Liver (tissue), 9 donors: Measurements from ENCODE around the gene PITPNC1. TPM values are rescaled to one million over a fixed set of nuclear protein-coding genes. Genes with fewer than 3 reads are reported as not detected.

Experiments used
- DNase-seq: peaks from one replicate; pipeline ENCODE4 v3.0.0-alpha.2; 2017; ENCODE audit warnings: low spot score
- H3K27ac ChIP-seq, 2 donors: one replicate each; pipeline ENCODE4 v1.7.0; 2013; ENCODE audit warnings: inconsistent platforms in 2 of 2, low read length in 2 of 2, control low read depth in 1 of 2, low read depth in 1 of 2, mild to moderate bottlenecking in 1 of 2
- H3K27me3 ChIP-seq, 4 donors: one replicate each; pipeline versions ENCODE4 v1.6.1 to v1.7.0; 2013; ENCODE audit warnings: low read length in 3 of 4, inconsistent platforms in 1 of 4, mild to moderate bottlenecking in 1 of 4, moderate library complexity in 1 of 4; ENCODE audit not compliant: control insufficient read depth in 4 of 4, insufficient read depth in 4 of 4
- H3K36me3 ChIP-seq, 4 donors: one replicate each; pipeline versions ENCODE4 v1.6.1 to v1.7.0; 2013; ENCODE audit warnings: low read length in 3 of 4, mild to moderate bottlenecking in 3 of 4, low read depth in 1 of 4, moderate library complexity in 1 of 4; ENCODE audit not compliant: control insufficient read depth in 4 of 4, insufficient read depth in 3 of 4
- H3K4me1 ChIP-seq, 4 donors: one replicate each; pipeline versions ENCODE4 v1.6.1 to v1.7.0; 2013; ENCODE audit warnings: low read length in 3 of 4, mild to moderate bottlenecking in 3 of 4, moderate library complexity in 1 of 4; ENCODE audit not compliant: control insufficient read depth in 4 of 4, insufficient read depth in 4 of 4
- H3K4me3 ChIP-seq, 3 donors: one replicate each; pipeline versions ENCODE4 v1.6.1 to v1.7.0; 2013; ENCODE audit warnings: low read length in 3 of 3, control low read depth in 1 of 3, low read depth in 1 of 3, mild to moderate bottlenecking in 1 of 3
- H3K9ac ChIP-seq, 2 donors: one replicate each; pipeline ENCODE4 v1.7.0; 2013; ENCODE audit warnings: low read length in 2 of 2, mild to moderate bottlenecking in 2 of 2, moderate library complexity in 2 of 2, control low read depth in 1 of 2, low read depth in 1 of 2
- H3K9me3 ChIP-seq, 4 donors: one replicate each; pipeline versions ENCODE4 v1.6.1 to v1.7.0; 2013; ENCODE audit warnings: low read length in 3 of 4; ENCODE audit not compliant: control insufficient read depth in 4 of 4
- EGR1 ChIP-seq, 2 donors: IDR thresholded peaks; 2 replicates each; pipeline ENCODE4 v1.6.1; 2016 to 2018; ENCODE audit warnings: antibody characterized with exemption in 2 of 2, low read depth in 2 of 2
- FOXA1 ChIP-seq: IDR thresholded peaks from 2 replicates; pipeline ENCODE4 v1.6.1; 2016; ENCODE audit warnings: antibody characterized with exemption
- FOXA2 ChIP-seq: IDR thresholded peaks from 2 replicates; pipeline ENCODE4 v1.6.1; 2016; ENCODE audit warnings: antibody characterized with exemption
- GABPA ChIP-seq, 2 donors: IDR thresholded peaks in 1 of 2; conservative IDR thresholded peaks in 1 of 2; 2 replicates each; pipeline ENCODE4 v1.6.1; 2016; ENCODE audit warnings: antibody characterized with exemption in 2 of 2, mild to moderate bottlenecking in 1 of 2, moderate library complexity in 1 of 2
- HNF4A ChIP-seq, 2 donors: conservative IDR thresholded peaks; 2 replicates each; pipeline ENCODE4 v1.6.1; 2016; ENCODE audit warnings: antibody characterized with exemption in 2 of 2, mild to moderate bottlenecking in 2 of 2
- HNF4G ChIP-seq: IDR thresholded peaks from 2 replicates; pipeline ENCODE4 v1.6.1; 2016; ENCODE audit warnings: antibody characterized with exemption
- JUND ChIP-seq, 2 donors: IDR thresholded peaks; 2 replicates each; pipeline ENCODE4 v1.6.1; 2016; ENCODE audit warnings: antibody characterized with exemption in 2 of 2
- NR2F2 ChIP-seq: IDR thresholded peaks from 2 replicates; pipeline ENCODE4 v1.6.1; 2016; ENCODE audit warnings: antibody characterized with exemption
- RAD21 ChIP-seq, 2 donors: IDR thresholded peaks; 2 replicates each; pipeline ENCODE4 v1.6.1; 2016; ENCODE audit warnings: antibody characterized with exemption in 2 of 2, mild to moderate bottlenecking in 2 of 2
- RXRA ChIP-seq, 2 donors: IDR thresholded peaks; 2 replicates each; pipeline ENCODE4 v1.6.1; 2017 to 2018; ENCODE audit warnings: antibody characterized with exemption in 2 of 2, mild to moderate bottlenecking in 1 of 2
- SP1 ChIP-seq: IDR thresholded peaks from 2 replicates; pipeline ENCODE4 v1.6.1; 2018; ENCODE audit warnings: antibody characterized with exemption, mild to moderate bottlenecking
- TAF1 ChIP-seq: conservative IDR thresholded peaks from 2 replicates; pipeline ENCODE4 v1.6.1; 2016; ENCODE audit warnings: antibody characterized with exemption, mild to moderate bottlenecking
- YY1 ChIP-seq: IDR thresholded peaks from 2 replicates; pipeline ENCODE4 v1.6.1; 2016; ENCODE audit warnings: antibody characterized with exemption, mild to moderate bottlenecking
- WGBS: extraction: QIAGEN DNeasy Blood & Tissue Kit; methylation state at CpG from one replicate; pipeline ENCODE4 v1.1.7; 2013; 5-methylcytosine and 5-hydroxymethylcytosine counted together
- polyA plus RNA-seq, 2 donors: library from polyadenylated mRNA; stranded (reverse) in 1 of 2; unstranded in 1 of 2; fragments of 200-250 nt in 1 of 2; fragments of >200 nt in 1 of 2; fragmentation: Nextera tagmentation in 1 of 2; extraction: Ambion mirVana in 1 of 2; gene quantifications; one replicate each; pipeline versions ENCODE4 v1.2.1 to v1.2.3, GENCODE V29; 2013 to 2015
- total RNA-seq, 2 donors: library from RNA; depleted of rRNA; stranded (reverse); fragments of >200 nt; gene quantifications; one replicate each; pipeline ENCODE4 v1.2.3, GENCODE V29; 2014
- TF ChIP-seq, protein P1 (sequence below): fragments of 150-350 bp; IDR thresholded peaks from 2 replicates; pipeline ENCODE4 v1.5.1; 2017; ENCODE audit warnings: improper control_type of control experiment, low read depth, low read length; ENCODE audit not compliant: missing input control
- TF ChIP-seq, protein P2 (sequence below): IDR thresholded peaks from 2 replicates; pipeline ENCODE4 v1.6.1; 2016; ENCODE audit warnings: antibody characterized with exemption
- TF ChIP-seq, protein P3 (sequence below): IDR thresholded peaks from 2 replicates; pipeline ENCODE4 v1.6.1; 2016; ENCODE audit warnings: antibody characterized with exemption
- TF ChIP-seq, protein P4 (sequence below): IDR thresholded peaks from 2 replicates; pipeline ENCODE4 v1.6.1; 2016; ENCODE audit warnings: antibody characterized with exemption
- TF ChIP-seq, protein P5 (sequence below): IDR thresholded peaks from 2 replicates; pipeline ENCODE4 v1.6.1; 2016; ENCODE audit warnings: antibody characterized with exemption, mild to moderate bottlenecking
- donor health status: healthy.
- donor health status: healthy.
- donor health status: healthy.
- donor health status: healthy.
- donor health status: healthy.

Gene PITPNC1
- total and polyA plus RNA-seq, 4 donors: 2.3 to 10.2 (median 5.7) TPM

DNA sequence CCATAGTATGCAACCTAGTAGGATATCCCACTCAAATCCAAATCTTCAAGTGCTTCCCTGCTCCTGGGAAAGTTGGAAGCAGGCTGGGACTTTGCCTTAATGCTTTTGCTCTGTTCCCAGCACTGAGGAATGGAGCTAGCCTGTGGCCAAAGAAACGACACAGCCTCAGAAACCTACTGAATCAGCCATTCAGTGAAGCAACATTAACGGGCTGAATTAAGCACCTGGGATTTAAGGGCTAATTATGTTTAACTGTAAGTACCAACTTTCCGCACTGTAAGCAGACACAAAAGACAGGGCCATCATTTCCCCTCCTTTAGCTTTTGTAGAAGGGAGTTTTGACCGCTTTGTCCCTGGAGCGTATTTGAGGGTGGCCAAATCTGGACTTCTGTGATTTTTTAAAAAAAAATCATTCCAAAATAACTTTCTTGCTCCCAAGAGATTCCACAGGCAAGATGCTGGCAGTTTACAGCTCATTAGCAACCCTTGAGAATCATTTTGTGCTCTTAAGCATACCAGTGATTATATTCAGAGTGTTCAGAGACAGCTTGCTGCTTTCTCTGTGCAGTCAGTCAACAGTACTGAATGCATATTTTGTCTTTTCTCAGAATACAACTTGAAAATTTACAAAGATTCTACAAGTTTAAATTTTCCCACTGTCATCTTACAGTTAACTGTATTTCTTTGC, 323.1 kb downstream of the PITPNC1 start:
- Histone ChIP-seq H3K4me3 (no peak overlapping the region), H3K4me1 (no peaks in the 10 kb centered on the region), H3K36me3 (no peaks in the 10 kb centered on the region), H3K9ac (no peak overlapping the region), H3K9me3 (no peaks in the 10 kb centered on the region), H3K27me3 (no peaks in the 10 kb centered on the region), H3K27ac (no peak overlapping the region)
- TF ChIP-seq RAD21 (IDR thresholded peaks at IDR 0.05) (no peak), FOXA1 (no peak), JUND (IDR thresholded peaks at IDR 0.05) (no peak), GABPA (IDR thresholded peaks at IDR 0.05 in 1 of 2, conservative IDR thresholded peaks at IDR 0.05 in 1 of 2) (no peak), HNF4A (conservative IDR thresholded peaks at IDR 0.05) (no peak), HNF4G (no peak), NR2F2 (no peak), RXRA (IDR thresholded peaks at IDR 0.05) (no peak), SP1 (no peak), YY1 (no peak), TAF1 (no peak), FOXA2 (no peak), EGR1 (IDR thresholded peaks at IDR 0.05; ENCODE audit: low read depth in 2 of 2) (no peak)
- TF ChIP-seq, protein P1, sequence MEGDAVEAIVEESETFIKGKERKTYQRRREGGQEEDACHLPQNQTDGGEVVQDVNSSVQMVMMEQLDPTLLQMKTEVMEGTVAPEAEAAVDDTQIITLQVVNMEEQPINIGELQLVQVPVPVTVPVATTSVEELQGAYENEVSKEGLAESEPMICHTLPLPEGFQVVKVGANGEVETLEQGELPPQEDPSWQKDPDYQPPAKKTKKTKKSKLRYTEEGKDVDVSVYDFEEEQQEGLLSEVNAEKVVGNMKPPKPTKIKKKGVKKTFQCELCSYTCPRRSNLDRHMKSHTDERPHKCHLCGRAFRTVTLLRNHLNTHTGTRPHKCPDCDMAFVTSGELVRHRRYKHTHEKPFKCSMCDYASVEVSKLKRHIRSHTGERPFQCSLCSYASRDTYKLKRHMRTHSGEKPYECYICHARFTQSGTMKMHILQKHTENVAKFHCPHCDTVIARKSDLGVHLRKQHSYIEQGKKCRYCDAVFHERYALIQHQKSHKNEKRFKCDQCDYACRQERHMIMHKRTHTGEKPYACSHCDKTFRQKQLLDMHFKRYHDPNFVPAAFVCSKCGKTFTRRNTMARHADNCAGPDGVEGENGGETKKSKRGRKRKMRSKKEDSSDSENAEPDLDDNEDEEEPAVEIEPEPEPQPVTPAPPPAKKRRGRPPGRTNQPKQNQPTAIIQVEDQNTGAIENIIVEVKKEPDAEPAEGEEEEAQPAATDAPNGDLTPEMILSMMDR: no peak
- TF ChIP-seq, protein P2, sequence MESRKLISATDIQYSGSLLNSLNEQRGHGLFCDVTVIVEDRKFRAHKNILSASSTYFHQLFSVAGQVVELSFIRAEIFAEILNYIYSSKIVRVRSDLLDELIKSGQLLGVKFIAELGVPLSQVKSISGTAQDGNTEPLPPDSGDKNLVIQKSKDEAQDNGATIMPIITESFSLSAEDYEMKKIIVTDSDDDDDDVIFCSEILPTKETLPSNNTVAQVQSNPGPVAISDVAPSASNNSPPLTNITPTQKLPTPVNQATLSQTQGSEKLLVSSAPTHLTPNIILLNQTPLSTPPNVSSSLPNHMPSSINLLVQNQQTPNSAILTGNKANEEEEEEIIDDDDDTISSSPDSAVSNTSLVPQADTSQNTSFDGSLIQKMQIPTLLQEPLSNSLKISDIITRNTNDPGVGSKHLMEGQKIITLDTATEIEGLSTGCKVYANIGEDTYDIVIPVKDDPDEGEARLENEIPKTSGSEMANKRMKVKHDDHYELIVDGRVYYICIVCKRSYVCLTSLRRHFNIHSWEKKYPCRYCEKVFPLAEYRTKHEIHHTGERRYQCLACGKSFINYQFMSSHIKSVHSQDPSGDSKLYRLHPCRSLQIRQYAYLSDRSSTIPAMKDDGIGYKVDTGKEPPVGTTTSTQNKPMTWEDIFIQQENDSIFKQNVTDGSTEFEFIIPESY: no peak
- TF ChIP-seq, protein P3, sequence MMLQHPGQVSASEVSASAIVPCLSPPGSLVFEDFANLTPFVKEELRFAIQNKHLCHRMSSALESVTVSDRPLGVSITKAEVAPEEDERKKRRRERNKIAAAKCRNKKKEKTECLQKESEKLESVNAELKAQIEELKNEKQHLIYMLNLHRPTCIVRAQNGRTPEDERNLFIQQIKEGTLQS: no peak
- TF ChIP-seq, protein P4, sequence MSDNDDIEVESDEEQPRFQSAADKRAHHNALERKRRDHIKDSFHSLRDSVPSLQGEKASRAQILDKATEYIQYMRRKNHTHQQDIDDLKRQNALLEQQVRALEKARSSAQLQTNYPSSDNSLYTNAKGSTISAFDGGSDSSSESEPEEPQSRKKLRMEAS: no peak
- TF ChIP-seq, protein P5, sequence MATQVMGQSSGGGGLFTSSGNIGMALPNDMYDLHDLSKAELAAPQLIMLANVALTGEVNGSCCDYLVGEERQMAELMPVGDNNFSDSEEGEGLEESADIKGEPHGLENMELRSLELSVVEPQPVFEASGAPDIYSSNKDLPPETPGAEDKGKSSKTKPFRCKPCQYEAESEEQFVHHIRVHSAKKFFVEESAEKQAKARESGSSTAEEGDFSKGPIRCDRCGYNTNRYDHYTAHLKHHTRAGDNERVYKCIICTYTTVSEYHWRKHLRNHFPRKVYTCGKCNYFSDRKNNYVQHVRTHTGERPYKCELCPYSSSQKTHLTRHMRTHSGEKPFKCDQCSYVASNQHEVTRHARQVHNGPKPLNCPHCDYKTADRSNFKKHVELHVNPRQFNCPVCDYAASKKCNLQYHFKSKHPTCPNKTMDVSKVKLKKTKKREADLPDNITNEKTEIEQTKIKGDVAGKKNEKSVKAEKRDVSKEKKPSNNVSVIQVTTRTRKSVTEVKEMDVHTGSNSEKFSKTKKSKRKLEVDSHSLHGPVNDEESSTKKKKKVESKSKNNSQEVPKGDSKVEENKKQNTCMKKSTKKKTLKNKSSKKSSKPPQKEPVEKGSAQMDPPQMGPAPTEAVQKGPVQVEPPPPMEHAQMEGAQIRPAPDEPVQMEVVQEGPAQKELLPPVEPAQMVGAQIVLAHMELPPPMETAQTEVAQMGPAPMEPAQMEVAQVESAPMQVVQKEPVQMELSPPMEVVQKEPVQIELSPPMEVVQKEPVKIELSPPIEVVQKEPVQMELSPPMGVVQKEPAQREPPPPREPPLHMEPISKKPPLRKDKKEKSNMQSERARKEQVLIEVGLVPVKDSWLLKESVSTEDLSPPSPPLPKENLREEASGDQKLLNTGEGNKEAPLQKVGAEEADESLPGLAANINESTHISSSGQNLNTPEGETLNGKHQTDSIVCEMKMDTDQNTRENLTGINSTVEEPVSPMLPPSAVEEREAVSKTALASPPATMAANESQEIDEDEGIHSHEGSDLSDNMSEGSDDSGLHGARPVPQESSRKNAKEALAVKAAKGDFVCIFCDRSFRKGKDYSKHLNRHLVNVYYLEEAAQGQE: no peak
- no peak for DNase-seq
- 89% methylated on average over 5 of the region's 5 CpGs for WGBS
